ENCODE measurements around the gene PPM1G. TPM values are rescaled to one million over a fixed set of nuclear protein-coding genes. Genes with fewer than 3 reads are reported as not detected.
A peak's percentile ranks its signal among the peaks of the same experiment; 100 is the strongest.

Gene PPM1G
- total RNA-seq, 1 experiment from 2014 or later: 140 TPM

- TF ChIP-seq TCF7L2 (IDR thresholded peaks at IDR 0.05; ENCODE audit: borderline replicate concordance, extremely low read depth, insufficient read depth, insufficient read length) (peak; percentile 17), FOSL1 (IDR thresholded peaks at IDR 0.05; ENCODE audit: low read depth) (no peak), CBX3 (IDR thresholded peaks at IDR 0.05; ENCODE audit: low read depth) (peak; percentile 50; the same call in 1 of the 2 replicates)
Observed at GRCh38 chr2:27356382-27357181, 52.8 kb downstream of the PPM1G start, which contains the start of gene GTF3C2 (continued).

DNA sequence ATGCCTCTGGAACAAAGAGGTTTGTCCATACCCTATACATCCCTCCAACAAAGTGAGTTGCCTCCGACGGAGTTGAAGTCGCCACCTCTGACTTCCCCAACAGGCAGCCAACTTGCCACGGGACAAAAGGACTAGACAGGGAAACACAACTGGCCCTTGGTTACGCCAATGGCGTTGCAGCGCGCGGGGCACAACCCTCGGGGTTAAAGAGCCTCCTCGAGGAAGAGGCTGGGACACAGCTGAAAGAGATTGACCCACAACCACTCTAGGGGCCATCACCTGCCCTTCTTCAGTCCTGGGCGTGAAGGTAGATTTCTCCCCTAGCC is 53.4 kb downstream of the PPM1G start:
- ChIA-PET RAD21 (ENCODE audit: low non-redundant PET in 1 of 2, low total read pairs in 2 of 2, uncharacterized antibody in 2 of 2, unreplicated experiment in 2 of 2) (no interaction called here), POLR2A (interaction anchor here (1.3 to 2.5 kb wide), 2 partner anchors 11 to 14 kb away, joined by 3 to 14 read pairs; partner anchors contain the start of genes EIF2B4 and SNX17), CTCF (interaction anchor here (1.8 kb wide), 1 partner anchor 13 kb away, joined by 7 read pairs; no protein-coding TSS in a partner anchor)
- no peak for TF ChIP-seq EGR1 (IDR thresholded peaks at IDR 0.05; ENCODE audit: low read depth)
- no peak for TF ChIP-seq TCF7L2 (IDR thresholded peaks at IDR 0.05; ENCODE audit: borderline replicate concordance, extremely low read depth, insufficient read depth, insufficient read length)
- no peak for TF ChIP-seq ZNF274 (IDR thresholded peaks at IDR 0.05; ENCODE audit: low read depth, low read length)
- no peak; the same call in 1 of the 2 replicates for TF ChIP-seq SP1 (IDR thresholded peaks at IDR 0.05; ENCODE audit: low read depth)
- TF ChIP-seq, protein P1, sequence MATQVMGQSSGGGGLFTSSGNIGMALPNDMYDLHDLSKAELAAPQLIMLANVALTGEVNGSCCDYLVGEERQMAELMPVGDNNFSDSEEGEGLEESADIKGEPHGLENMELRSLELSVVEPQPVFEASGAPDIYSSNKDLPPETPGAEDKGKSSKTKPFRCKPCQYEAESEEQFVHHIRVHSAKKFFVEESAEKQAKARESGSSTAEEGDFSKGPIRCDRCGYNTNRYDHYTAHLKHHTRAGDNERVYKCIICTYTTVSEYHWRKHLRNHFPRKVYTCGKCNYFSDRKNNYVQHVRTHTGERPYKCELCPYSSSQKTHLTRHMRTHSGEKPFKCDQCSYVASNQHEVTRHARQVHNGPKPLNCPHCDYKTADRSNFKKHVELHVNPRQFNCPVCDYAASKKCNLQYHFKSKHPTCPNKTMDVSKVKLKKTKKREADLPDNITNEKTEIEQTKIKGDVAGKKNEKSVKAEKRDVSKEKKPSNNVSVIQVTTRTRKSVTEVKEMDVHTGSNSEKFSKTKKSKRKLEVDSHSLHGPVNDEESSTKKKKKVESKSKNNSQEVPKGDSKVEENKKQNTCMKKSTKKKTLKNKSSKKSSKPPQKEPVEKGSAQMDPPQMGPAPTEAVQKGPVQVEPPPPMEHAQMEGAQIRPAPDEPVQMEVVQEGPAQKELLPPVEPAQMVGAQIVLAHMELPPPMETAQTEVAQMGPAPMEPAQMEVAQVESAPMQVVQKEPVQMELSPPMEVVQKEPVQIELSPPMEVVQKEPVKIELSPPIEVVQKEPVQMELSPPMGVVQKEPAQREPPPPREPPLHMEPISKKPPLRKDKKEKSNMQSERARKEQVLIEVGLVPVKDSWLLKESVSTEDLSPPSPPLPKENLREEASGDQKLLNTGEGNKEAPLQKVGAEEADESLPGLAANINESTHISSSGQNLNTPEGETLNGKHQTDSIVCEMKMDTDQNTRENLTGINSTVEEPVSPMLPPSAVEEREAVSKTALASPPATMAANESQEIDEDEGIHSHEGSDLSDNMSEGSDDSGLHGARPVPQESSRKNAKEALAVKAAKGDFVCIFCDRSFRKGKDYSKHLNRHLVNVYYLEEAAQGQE (IDR thresholded peaks at IDR 0.05; ENCODE audit: low read depth): no peak
- TF ChIP-seq YY1 (IDR thresholded peaks at IDR 0.05; ENCODE audit: extremely low read depth, insufficient replicate concordance, low read depth, low read length): no peak
- peak; percentile 45 for ATAC-seq
- H3K9me2 ChIP-seq (ENCODE audit: insufficient read depth): no peaks in the 10 kb centered on the region
- H3K4me3 ChIP-seq (replicated peaks in 1 of 2; ENCODE audit: low read depth in 1 of 2, low read length in 2 of 2): peak overlapping the region; percentile 99 to 100
- no peaks in the 10 kb centered on the region for H4K20me1 ChIP-seq (ENCODE audit: insufficient read depth)
- intact Hi-C loops (cut with micrococcal nuclease): loop anchor here (2.0 kb wide), 1 partner anchor 15 kb away; the partner anchor contains the start of genes EIF2B4 and SNX17
- no peaks in the 10 kb centered on the region for H3K9me3 ChIP-seq (ENCODE audit: control insufficient read depth in 1 of 2, insufficient read depth in 1 of 2, low read depth in 1 of 2, low read length in 2 of 2)
- H3K27me3 ChIP-seq (ENCODE audit: insufficient read depth, low read length): no peaks in the 10 kb centered on the region
- no peaks in the 10 kb centered on the region for H3K36me3 ChIP-seq (ENCODE audit: control insufficient read depth in 1 of 2, insufficient read depth in 2 of 2, low read length in 2 of 2)
- H3K4me2 ChIP-seq (ENCODE audit: low read length): peak overlapping the region; percentile 84
- no peak for DNase-seq (ENCODE audit: low read depth, low spot score)
- H2AFZ ChIP-seq (ENCODE audit: low read depth, low read length, poor library complexity, severe bottlenecking): no peak overlapping the region
- peak overlapping the region; percentile 98 for H3K27ac ChIP-seq (ENCODE audit: low read depth, low read length)
- BruUV-seq (replicated peaks): TSS peak; percentile 64
- peaks cover 73% of the 10 kb centered on the region for H3K79me2 ChIP-seq (ENCODE audit: insufficient read depth, low read length)
- H3K9ac ChIP-seq (ENCODE audit: low read length): peak overlapping the region; percentile 99
- peaks cover 12 to 28% of the 10 kb centered on the region in 2 experiments for H3K4me1 ChIP-seq (ENCODE audit: control insufficient read depth in 1 of 2, insufficient read depth in 2 of 2, low read length in 2 of 2)

Data from HCT116 (cell line).